ENCODE results near the gene OR5A1. TPM values are rescaled to one million over a fixed set of nuclear protein-coding genes. Genes with fewer than 3 reads are reported as not detected.

The OR5A1 gene
- total RNA-seq, 3 donors from 2014 or later (not counting 1 experiment from before 2014, with no cell fraction given), result not detected

DNA sequence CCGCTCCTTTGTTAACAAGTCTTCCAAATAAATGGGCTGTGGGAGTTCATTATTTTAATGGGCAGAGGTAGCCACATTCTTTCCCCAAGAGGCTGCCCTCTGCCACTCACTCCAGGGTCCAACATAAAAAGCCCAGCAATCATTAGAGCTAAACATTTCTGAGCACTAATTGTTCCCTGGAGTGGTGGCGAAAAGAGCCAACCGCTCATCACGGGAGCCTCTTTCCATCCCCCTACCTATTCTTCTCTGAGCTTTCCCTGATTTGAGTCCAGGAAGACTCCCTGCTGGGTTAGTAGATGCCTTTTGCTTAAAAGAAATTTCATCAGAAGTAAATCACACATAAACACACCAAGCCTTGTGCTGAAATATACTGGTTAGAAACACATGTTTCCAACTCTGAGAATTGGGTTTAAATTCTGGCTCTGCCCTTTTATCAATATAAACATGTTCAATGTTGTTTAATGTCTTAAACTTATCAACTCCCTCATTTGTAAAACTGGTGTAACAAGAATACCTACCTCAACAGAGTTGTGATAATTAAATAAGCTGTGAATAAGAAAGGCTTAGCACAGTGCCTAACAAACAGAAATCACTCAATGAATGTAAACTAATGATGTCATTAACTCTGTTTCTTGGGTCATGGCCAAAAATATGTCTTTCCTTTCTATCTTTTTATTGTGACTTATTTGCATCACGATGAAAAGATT lies 9.8 kb upstream of the OR5A1 start, which contains the start of gene OR5A2:
OR5A2 (minus strand) TSS at position 53 of the 707 bp plus-strand sequence. CDS start 3,460 bp downstream, outside the sequence.
- WGBS (ENCODE audit: insufficient coverage), result 100% methylated on average over 3 of the region's 5 CpGs
- DNase-seq (no peak), ATAC-seq (no peak)
- Histone ChIP-seq H3K4me3 (ENCODE audit: low read length) (no peak within 1 kb of the TSS), H3K4me1 (ENCODE audit: control insufficient read depth, insufficient read depth, low read length) (no peaks in the 10 kb centered on the region), H3K27me3 (ENCODE audit: control insufficient read depth, insufficient read depth, low read length) (no peaks in the 10 kb centered on the region), H3K27ac (ENCODE audit: low read length) (no peak within 1 kb of the TSS), H3K36me3 (ENCODE audit: control insufficient read depth, insufficient read depth, low read length) (no peaks in the 10 kb centered on the region), H3K9me3 (ENCODE audit: control insufficient read depth, insufficient read depth, low read length) (no peaks in the 10 kb centered on the region)
- no peak within 1 kb of the TSS for H3K4me3 Mint-ChIP-seq
- intact Hi-C loops (cut with micrococcal nuclease), result no loop called here
- TF ChIP-seq, protein P1, sequence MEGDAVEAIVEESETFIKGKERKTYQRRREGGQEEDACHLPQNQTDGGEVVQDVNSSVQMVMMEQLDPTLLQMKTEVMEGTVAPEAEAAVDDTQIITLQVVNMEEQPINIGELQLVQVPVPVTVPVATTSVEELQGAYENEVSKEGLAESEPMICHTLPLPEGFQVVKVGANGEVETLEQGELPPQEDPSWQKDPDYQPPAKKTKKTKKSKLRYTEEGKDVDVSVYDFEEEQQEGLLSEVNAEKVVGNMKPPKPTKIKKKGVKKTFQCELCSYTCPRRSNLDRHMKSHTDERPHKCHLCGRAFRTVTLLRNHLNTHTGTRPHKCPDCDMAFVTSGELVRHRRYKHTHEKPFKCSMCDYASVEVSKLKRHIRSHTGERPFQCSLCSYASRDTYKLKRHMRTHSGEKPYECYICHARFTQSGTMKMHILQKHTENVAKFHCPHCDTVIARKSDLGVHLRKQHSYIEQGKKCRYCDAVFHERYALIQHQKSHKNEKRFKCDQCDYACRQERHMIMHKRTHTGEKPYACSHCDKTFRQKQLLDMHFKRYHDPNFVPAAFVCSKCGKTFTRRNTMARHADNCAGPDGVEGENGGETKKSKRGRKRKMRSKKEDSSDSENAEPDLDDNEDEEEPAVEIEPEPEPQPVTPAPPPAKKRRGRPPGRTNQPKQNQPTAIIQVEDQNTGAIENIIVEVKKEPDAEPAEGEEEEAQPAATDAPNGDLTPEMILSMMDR (IDR thresholded peaks at IDR 0.05), result no peak
- H3K4me1 Mint-ChIP-seq, result no peaks in the 10 kb centered on the region
- H3K27me3 Mint-ChIP-seq (ENCODE audit: low read depth in 2 of 2), result peaks cover 8 to 22% of the 10 kb centered on the region in 2 donors
- no peaks in the 10 kb centered on the region for H3K9me3 Mint-ChIP-seq
- H3K27ac Mint-ChIP-seq, result no peak within 1 kb of the TSS
- H3K36me3 Mint-ChIP-seq, result no peaks in the 10 kb centered on the region

DNA sequence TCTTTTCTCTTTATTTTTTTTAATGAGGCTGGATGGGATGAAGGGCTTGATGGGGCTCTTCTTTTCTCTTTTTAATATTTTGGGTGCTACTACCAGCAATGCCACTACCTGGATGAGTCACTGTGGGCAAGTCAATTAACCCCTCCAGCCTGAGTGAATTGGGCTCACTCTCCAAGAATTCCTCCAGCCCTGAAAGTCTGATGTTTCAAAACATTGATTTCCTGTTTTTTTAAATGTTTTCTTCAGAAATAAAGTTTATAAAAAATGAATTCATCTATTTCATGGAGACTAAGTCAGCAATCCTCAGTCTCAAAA lies 9.2 kb upstream of the OR5A1 start:
- no peak overlapping the region for H3K4me3 ChIP-seq (ENCODE audit: low read length)
- ATAC-seq (no peak), DNase-seq (no peak)
- intact Hi-C loops (cut with micrococcal nuclease), result no loop called here
- TF ChIP-seq, protein P1 (IDR thresholded peaks at IDR 0.05), result no peak
- no peaks in the 10 kb centered on the region for H3K36me3 ChIP-seq (ENCODE audit: control insufficient read depth, insufficient read depth, low read length)
- H3K9me3 ChIP-seq (ENCODE audit: control insufficient read depth, insufficient read depth, low read length), result no peaks in the 10 kb centered on the region
- no peaks in the 10 kb centered on the region for H3K27me3 ChIP-seq (ENCODE audit: control insufficient read depth, insufficient read depth, low read length)
- Mint-ChIP-seq H3K9me3 (no peaks in the 10 kb centered on the region), H3K36me3 (no peaks in the 10 kb centered on the region), H3K27ac (no peak overlapping the region), H3K4me1 (no peaks in the 10 kb centered on the region), H3K4me3 (no peak overlapping the region), H3K27me3 (ENCODE audit: low read depth in 2 of 2) (peaks cover 11 to 24% of the 10 kb centered on the region in 2 donors)
- no peak overlapping the region for H3K27ac ChIP-seq (ENCODE audit: low read length)
- no peaks in the 10 kb centered on the region for H3K4me1 ChIP-seq (ENCODE audit: control insufficient read depth, insufficient read depth, low read length)

DNA sequence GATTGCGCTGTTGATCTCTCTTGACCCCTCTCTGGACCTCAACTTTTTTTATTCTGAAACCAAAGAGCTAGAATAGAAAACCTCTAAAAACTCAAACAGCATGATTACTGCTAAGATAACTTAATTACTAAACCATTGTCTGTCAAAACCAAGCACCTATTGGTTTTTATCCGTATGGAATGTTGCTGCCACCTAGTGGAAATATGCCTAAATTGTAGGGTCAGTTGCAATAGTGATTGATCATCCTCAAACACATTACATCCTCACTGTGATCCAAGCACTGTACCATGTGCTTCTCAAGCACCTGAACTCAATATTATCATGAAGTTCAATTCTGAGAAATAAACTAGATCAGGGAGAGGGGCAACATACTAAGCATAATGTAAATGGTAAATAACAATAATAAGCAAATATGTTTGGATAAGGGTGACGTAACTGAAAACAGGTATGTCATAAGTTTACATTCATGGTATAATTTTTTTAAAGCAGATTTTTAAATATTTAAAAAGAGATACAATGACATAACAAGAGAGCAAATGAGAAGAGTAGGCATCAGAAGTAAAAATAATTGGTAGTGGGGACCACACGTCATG lies 6.2 kb upstream of the OR5A1 start:
- Mint-ChIP-seq H3K4me3 (no peak overlapping the region), H3K9me3 (no peaks in the 10 kb centered on the region), H3K27ac (no peak overlapping the region), H3K36me3 (no peaks in the 10 kb centered on the region), H3K4me1 (no peaks in the 10 kb centered on the region), H3K27me3 (ENCODE audit: low read depth in 2 of 2) (peaks cover 7 to 30% of the 10 kb centered on the region in 2 donors)
- DNase-seq, result peak in 1 of 2 donors; percentile 76
- 100% methylated on average over 2 of the region's 4 CpGs for WGBS (ENCODE audit: insufficient coverage)
- intact Hi-C loops (cut with micrococcal nuclease), result no loop called here
- peak; percentile 38 to 66 (median 54) for ATAC-seq
- H3K4me3 ChIP-seq (ENCODE audit: low read length), result no peak overlapping the region
- no peaks in the 10 kb centered on the region for H3K36me3 ChIP-seq (ENCODE audit: control insufficient read depth, insufficient read depth, low read length)
- H3K27me3 ChIP-seq (ENCODE audit: control insufficient read depth, insufficient read depth, low read length), result no peaks in the 10 kb centered on the region
- H3K4me1 ChIP-seq (ENCODE audit: control insufficient read depth, insufficient read depth, low read length), result no peaks in the 10 kb centered on the region
- H3K27ac ChIP-seq (ENCODE audit: low read length), result no peak overlapping the region
- no peaks in the 10 kb centered on the region for H3K9me3 ChIP-seq (ENCODE audit: control insufficient read depth, insufficient read depth, low read length)
- TF ChIP-seq, protein P1 (IDR thresholded peaks at IDR 0.05), result peak; percentile 69
